Smooth muscle cell (in vitro differentiated cells): ENCODE results near the gene GBA3. TPM values are rescaled to one million over a fixed set of nuclear protein-coding genes. Genes with fewer than 3 reads are reported as not detected.

Experiments used
- DNase-seq: peaks from one replicate; lab custom pipeline; 2025; ENCODE audit not compliant: unreplicated experiment; lab: John Stamatoyannopoulos, UW
- H2AFZ ChIP-seq: fragments of 200-600 bp; sonication (generic); 2 replicates; pipeline ENCODE4 v1.6.0; 2016; ENCODE audit warnings: antibody characterized with exemption, low read depth, mild to moderate bottlenecking
- H3F3A ChIP-seq: fragments of 200-600 bp; sonication (generic); 2 replicates; pipeline ENCODE4 v1.6.0; 2017; ENCODE audit warnings: antibody characterized with exemption, low read depth
- H3K27ac ChIP-seq: fragments of 200-600 bp; sonication (generic); 2 replicates; pipeline ENCODE4 v1.5.1; 2016; ENCODE audit warnings: low read depth, mild to moderate bottlenecking
- H3K27me3 ChIP-seq: fragments of 200-600 bp; sonication (generic); 2 replicates; pipeline ENCODE4 v1.6.1; 2016; ENCODE audit warnings: low read depth, mild to moderate bottlenecking
- H3K36me3 ChIP-seq: fragments of 200-600 bp; sonication (generic); 2 replicates; pipeline ENCODE4 v1.5.1; 2016; ENCODE audit warnings: low read depth
- H3K4me1 ChIP-seq: fragments of 200-600 bp; sonication (generic); 2 replicates; pipeline ENCODE4 v1.5.1; 2016; ENCODE audit warnings: low read depth
- H3K4me2 ChIP-seq: fragments of 200-600 bp; sonication (generic); 2 replicates; pipeline ENCODE4 v1.6.0; 2016; ENCODE audit warnings: mild to moderate bottlenecking
- H3K4me3 ChIP-seq: fragments of 200-600 bp; sonication (generic); 2 replicates; pipeline ENCODE4 v1.5.1; 2016; ENCODE audit warnings: mild to moderate bottlenecking
- H3K79me2 ChIP-seq: fragments of 200-600 bp; sonication (generic); 2 replicates; pipeline ENCODE4 v1.6.0; 2016; ENCODE audit warnings: low read depth, mild to moderate bottlenecking
- H3K9ac ChIP-seq: fragments of 200-600 bp; sonication (generic); 2 replicates; pipeline ENCODE4 v1.6.0; 2016; ENCODE audit warnings: low read depth
- H3K9me3 ChIP-seq: fragments of 200-600 bp; sonication (generic); replicated peaks from 2 replicates; pipeline ENCODE4 v1.5.1; 2016; ENCODE audit warnings: low read depth
- H4K20me1 ChIP-seq: fragments of 200-600 bp; sonication (generic); 2 replicates; pipeline ENCODE4 v1.6.0; 2016; ENCODE audit warnings: low read depth
- WGBS: methylation state at CpG from one replicate; pipeline ENCODE4 v1.1.7; 2016; ENCODE audit warnings: low lambda C conversion rate; 5-methylcytosine and 5-hydroxymethylcytosine counted together
- polyA plus RNA-seq: library from polyadenylated mRNA; unstranded; fragments of >200 nt; fragmentation: Nextera tagmentation; extraction: Ambion mirVana; gene quantifications from 2 replicates; pipeline ENCODE4 v1.2.1, GENCODE V29; 2016
- total RNA-seq: library from RNA; depleted of rRNA; stranded (reverse); fragments of >200 nt; gene quantifications from 2 replicates; pipeline ENCODE4 v1.2.3, GENCODE V29; 2014
- TF ChIP-seq, protein P1 (sequence below): fragments of 200-600 bp; sonication (generic); IDR thresholded peaks from 2 replicates; pipeline ENCODE4 v1.5.1; 2017; ENCODE audit warnings: borderline replicate concordance, mild to moderate bottlenecking, antibody characterized with exemption; ENCODE audit not compliant: insufficient read depth, poor library complexity, severe bottlenecking

Gene GBA3
- total and polyA plus RNA-seq, 2 experiments from 2014 or later, result not detected

- DNase-seq, result no peak
- Histone ChIP-seq H3K9ac (no peak overlapping the region), H3K27ac (no peak overlapping the region), H3K4me1 (no peaks in the 10 kb centered on the region), H2AFZ (no peak overlapping the region), H3K27me3 (no peaks in the 10 kb centered on the region), H3K79me2 (no peaks in the 10 kb centered on the region), H3K36me3 (no peaks in the 10 kb centered on the region), H3K4me3 (no peak overlapping the region), H3F3A (no peaks in the 10 kb centered on the region), H3K4me2 (no peak overlapping the region), H4K20me1 (no peaks in the 10 kb centered on the region), H3K9me3 (no peaks in the 10 kb centered on the region)
- TF ChIP-seq, protein P1, sequence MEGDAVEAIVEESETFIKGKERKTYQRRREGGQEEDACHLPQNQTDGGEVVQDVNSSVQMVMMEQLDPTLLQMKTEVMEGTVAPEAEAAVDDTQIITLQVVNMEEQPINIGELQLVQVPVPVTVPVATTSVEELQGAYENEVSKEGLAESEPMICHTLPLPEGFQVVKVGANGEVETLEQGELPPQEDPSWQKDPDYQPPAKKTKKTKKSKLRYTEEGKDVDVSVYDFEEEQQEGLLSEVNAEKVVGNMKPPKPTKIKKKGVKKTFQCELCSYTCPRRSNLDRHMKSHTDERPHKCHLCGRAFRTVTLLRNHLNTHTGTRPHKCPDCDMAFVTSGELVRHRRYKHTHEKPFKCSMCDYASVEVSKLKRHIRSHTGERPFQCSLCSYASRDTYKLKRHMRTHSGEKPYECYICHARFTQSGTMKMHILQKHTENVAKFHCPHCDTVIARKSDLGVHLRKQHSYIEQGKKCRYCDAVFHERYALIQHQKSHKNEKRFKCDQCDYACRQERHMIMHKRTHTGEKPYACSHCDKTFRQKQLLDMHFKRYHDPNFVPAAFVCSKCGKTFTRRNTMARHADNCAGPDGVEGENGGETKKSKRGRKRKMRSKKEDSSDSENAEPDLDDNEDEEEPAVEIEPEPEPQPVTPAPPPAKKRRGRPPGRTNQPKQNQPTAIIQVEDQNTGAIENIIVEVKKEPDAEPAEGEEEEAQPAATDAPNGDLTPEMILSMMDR, result no peak
- 98% methylated on average over 3 of the region's 3 CpGs for WGBS
Observed at GRCh38 chr4:22764183-22764582, 71.4 kb downstream of the GBA3 start.

DNA sequence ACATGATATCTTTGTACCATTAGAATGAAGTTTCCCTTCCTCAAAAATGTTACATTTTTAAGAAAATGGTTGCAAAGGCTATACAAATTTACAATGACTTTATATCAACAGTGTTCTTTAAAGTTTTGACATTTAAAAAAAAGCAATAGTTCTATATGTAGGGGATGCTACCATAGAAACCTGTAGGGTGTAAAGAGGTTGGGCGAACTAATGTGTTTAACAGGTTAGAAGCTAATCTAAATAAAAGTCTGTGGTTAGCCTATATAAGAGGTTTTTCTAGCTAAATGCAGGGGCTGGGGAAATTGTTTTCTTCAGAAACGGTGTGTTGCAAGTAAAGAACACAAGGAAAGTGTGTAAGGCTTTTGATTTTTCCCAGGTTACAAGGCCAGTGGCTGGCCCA is 73.3 kb downstream of the GBA3 start:
- H3K9ac ChIP-seq, result no peak overlapping the region
- H3K27me3 ChIP-seq, result no peaks in the 10 kb centered on the region
- DNase-seq, result no peak
- no peaks in the 10 kb centered on the region for H3K9me3 ChIP-seq
- no peak overlapping the region for H3K27ac ChIP-seq
- WGBS, result 82% methylated on average over 2 of the region's 2 CpGs
- H3K4me1 ChIP-seq, result no peaks in the 10 kb centered on the region
- H3K4me3 ChIP-seq, result no peak overlapping the region
- no peaks in the 10 kb centered on the region for H3K79me2 ChIP-seq
- no peak overlapping the region for H3K4me2 ChIP-seq
- H4K20me1 ChIP-seq, result no peaks in the 10 kb centered on the region
- TF ChIP-seq, protein P1, result no peak
- H3F3A ChIP-seq, result no peaks in the 10 kb centered on the region
- no peaks in the 10 kb centered on the region for H3K36me3 ChIP-seq
- H2AFZ ChIP-seq, result no peak overlapping the region

GRCh38 chr4:22778547-22779163 is 85.9 kb downstream of the GBA3 start:
- no peaks in the 10 kb centered on the region for H3K36me3 ChIP-seq
- H3K4me3 ChIP-seq, result no peak overlapping the region
- no peak overlapping the region for H3K4me2 ChIP-seq
- no peak for DNase-seq
- H3K79me2 ChIP-seq, result no peaks in the 10 kb centered on the region
- H3K27me3 ChIP-seq, result no peaks in the 10 kb centered on the region
- no peaks in the 10 kb centered on the region for H3K9me3 ChIP-seq
- no peaks in the 10 kb centered on the region for H4K20me1 ChIP-seq
- H3K9ac ChIP-seq, result no peak overlapping the region
- TF ChIP-seq, protein P1, result no peak
- no peaks in the 10 kb centered on the region for H3F3A ChIP-seq
- H3K27ac ChIP-seq, result no peak overlapping the region
- 98% methylated on average over 30 of the region's 37 CpGs for WGBS
- no peaks in the 10 kb centered on the region for H3K4me1 ChIP-seq
- no peak overlapping the region for H2AFZ ChIP-seq

DNA sequence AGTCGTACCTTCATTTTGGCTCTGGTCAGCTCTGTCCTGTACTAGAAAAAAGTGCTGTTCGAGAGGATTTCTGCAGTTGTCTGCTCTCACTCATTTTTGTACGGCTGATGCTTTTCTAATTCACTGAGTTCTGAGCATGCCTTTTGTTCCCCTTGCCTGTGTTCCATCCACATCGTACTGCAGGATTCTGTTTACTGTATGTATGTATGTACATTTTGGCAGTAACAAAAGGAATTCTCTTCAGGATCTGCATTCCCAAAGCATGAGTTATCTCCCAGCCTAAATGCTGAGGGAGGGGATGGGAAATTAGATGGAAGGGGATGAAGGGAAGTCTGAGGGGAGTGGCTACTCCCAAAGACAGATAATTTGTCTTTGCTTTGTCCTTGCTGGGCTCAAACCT is 87.6 kb downstream of the GBA3 start:
- no peaks in the 10 kb centered on the region for H4K20me1 ChIP-seq
- no peaks in the 10 kb centered on the region for H3K9me3 ChIP-seq
- H3K27me3 ChIP-seq, result no peaks in the 10 kb centered on the region
- no peak overlapping the region for H3K9ac ChIP-seq
- no peak overlapping the region for H3K4me2 ChIP-seq
- H3K27ac ChIP-seq, result no peak overlapping the region
- H3K4me1 ChIP-seq, result no peaks in the 10 kb centered on the region
- H3F3A ChIP-seq, result no peaks in the 10 kb centered on the region
- no peaks in the 10 kb centered on the region for H3K79me2 ChIP-seq
- no peaks in the 10 kb centered on the region for H3K36me3 ChIP-seq
- WGBS, result 64% methylated on average over 4 of the region's 4 CpGs
- TF ChIP-seq, protein P1, result no peak
- H3K4me3 ChIP-seq, result no peak overlapping the region
- no peak overlapping the region for H2AFZ ChIP-seq
- DNase-seq, result no peak
